Sigmoid colon (tissue), 7 donors: Measurements from ENCODE around the gene TANGO2. TPM values are rescaled to one million over a fixed set of nuclear protein-coding genes. Genes with fewer than 3 reads are reported as not detected.

Experiments
- DNase-seq: peaks from one replicate; pipeline ENCODE4 v3.0.0-alpha.2; 2019
- H3K27ac ChIP-seq, 4 donors: fragments of 200-600 bp; sonication (generic); one replicate each; pipeline ENCODE4 v1.5.1; 2016 to 2019; ENCODE audit warnings: mild to moderate bottlenecking in 1 of 4
- H3K27me3 ChIP-seq, 3 donors: fragments of 200-600 bp; sonication (generic); one replicate each; pipeline ENCODE4 v1.5.1; 2019; ENCODE audit warnings: mild to moderate bottlenecking in 1 of 3
- H3K36me3 ChIP-seq, 4 donors: fragments of 200-600 bp; sonication (generic); one replicate each; pipeline ENCODE4 v1.5.1; 2016 to 2019
- H3K4me1 ChIP-seq, 4 donors: fragments of 200-600 bp; sonication (generic); one replicate each; pipeline ENCODE4 v1.5.1; 2017 to 2019
- H3K4me3 ChIP-seq, 4 donors: fragments of 200-600 bp; sonication (generic); one replicate each; pipeline ENCODE4 v1.5.1; 2017 to 2019; ENCODE audit warnings: mild to moderate bottlenecking in 2 of 4, moderate library complexity in 1 of 4
- H3K9me3 ChIP-seq, 4 donors: fragments of 200-600 bp in 3 of 4; sonication (generic) in 3 of 4; one replicate each; pipeline versions ENCODE4 v1.5.1 to v1.6.1; 2013 to 2019
- CTCF ChIP-seq, 4 experiments: fragments of 450-650 bp in 3 of 4; fragments of 200-600 bp in 1 of 4; IDR thresholded peaks; one replicate each; pipeline ENCODE4 v1.5.1; 2016 to 2019; ENCODE audit warnings: antibody characterized with exemption in 4 of 4, mild to moderate bottlenecking in 3 of 4, moderate library complexity in 2 of 4
- EP300 ChIP-seq, 4 donors: sonication (generic); formaldehyde crosslinking; IDR thresholded peaks; one replicate each; pipeline ENCODE4 v1.6.1; 2017; ENCODE audit warnings: antibody characterized with exemption in 4 of 4
- POLR2A ChIP-seq, 2 donors: fragments of 450-650 bp; IDR thresholded peaks; one replicate each; pipeline ENCODE4 v1.6.1; 2016; ENCODE audit warnings: antibody characterized with exemption in 2 of 2, mild to moderate bottlenecking in 2 of 2, moderate library complexity in 2 of 2
- POLR2AphosphoS5 ChIP-seq, 4 donors: sonication (generic); formaldehyde crosslinking; IDR thresholded peaks; one replicate each; pipeline ENCODE4 v1.6.1; 2017; ENCODE audit warnings: antibody characterized with exemption in 4 of 4
- WGBS, 2 donors: extraction: QIAGEN DNeasy Blood & Tissue Kit; methylation state at CpG; one replicate each; pipeline ENCODE4 v1.1.7; 2013; 5-methylcytosine and 5-hydroxymethylcytosine counted together
- intact Hi-C: fragments of 100-400 bp; cut with DNase I; formaldehyde crosslinking; loops from one replicate; pipeline ENCODE4 v1.15.1; 2023
- polyA plus RNA-seq, 3 donors: library from polyadenylated mRNA; stranded (reverse); fragments of 200-250 nt; gene quantifications; one replicate each; pipeline ENCODE4 v1.2.3, GENCODE V29; 2013
- total RNA-seq, 4 donors: library from RNA; depleted of rRNA; stranded (reverse); fragments of >200 nt; gene quantifications; one replicate each; pipeline ENCODE4 v1.1.0, GENCODE V29; 2016
- donor health status: healthy with polysubstance abuse.
- donor health status: Bipolar disorder and iron deficiency.
- donor health status: healthy.

The TANGO2 gene
- total and polyA plus RNA-seq, 7 donors: 24.2 to 46.2 (median 31.6) TPM

GRCh38 chr22:20105456-20106204 is 84.7 kb downstream of the TANGO2 start:
- WGBS, 2 donors: 96 to 97% methylated on average over 7 of the region's 7 CpGs
- Histone ChIP-seq H3K4me3 (no peak overlapping the region), H3K9me3 (no peaks in the 10 kb centered on the region), H3K4me1 (no peaks in the 10 kb centered on the region), H3K36me3 (peaks cover 42 to 90% (median 58%) of the 10 kb centered on the region in 4 donors), H3K27me3 (no peaks in the 10 kb centered on the region), H3K27ac (no peak overlapping the region)
- intact Hi-C loops: no loop called here
- TF ChIP-seq CTCF (IDR thresholded peaks at IDR 0.05) (no peak), POLR2A (IDR thresholded peaks at IDR 0.05) (no peak), POLR2AphosphoS5 (IDR thresholded peaks at IDR 0.05) (no peak), EP300 (IDR thresholded peaks at IDR 0.05) (no peak)
- DNase-seq: no peak

- WGBS, 2 donors: 92 to 93% methylated on average over 20 of the region's 20 CpGs
- intact Hi-C loops: no loop called here
- no peak for DNase-seq
- H3K4me1 ChIP-seq: no peaks in the 10 kb centered on the region
- H3K36me3 ChIP-seq: peaks cover 42 to 90% (median 54%) of the 10 kb centered on the region in 4 donors
- H3K27ac ChIP-seq: no peak overlapping the region
- no peak overlapping the region for H3K4me3 ChIP-seq
- no peaks in the 10 kb centered on the region for H3K9me3 ChIP-seq
- no peaks in the 10 kb centered on the region for H3K27me3 ChIP-seq
- TF ChIP-seq POLR2AphosphoS5 (IDR thresholded peaks at IDR 0.05) (no peak), POLR2A (IDR thresholded peaks at IDR 0.05) (no peak), CTCF (IDR thresholded peaks at IDR 0.05) (no peak), EP300 (IDR thresholded peaks at IDR 0.05) (no peak)
These were observed 85.4 kb downstream of the TANGO2 start for GRCh38 chr22:20106205-20106848.

GRCh38 chr22:20106849-20107237 is 85.9 kb downstream of the TANGO2 start:
- intact Hi-C loops: no loop called here
- no peak for DNase-seq
- Histone ChIP-seq H3K27ac (no peak overlapping the region), H3K9me3 (no peaks in the 10 kb centered on the region), H3K4me3 (no peak overlapping the region), H3K27me3 (no peaks in the 10 kb centered on the region), H3K36me3 (peaks cover 42 to 90% (median 52%) of the 10 kb centered on the region in 4 donors), H3K4me1 (no peaks in the 10 kb centered on the region)
- TF ChIP-seq EP300 (IDR thresholded peaks at IDR 0.05) (no peak), POLR2A (IDR thresholded peaks at IDR 0.05) (no peak), POLR2AphosphoS5 (IDR thresholded peaks at IDR 0.05) (no peak), CTCF (IDR thresholded peaks at IDR 0.05) (no peak)
- WGBS, 2 donors: 95 to 96% methylated on average over 10 of the region's 10 CpGs

GRCh38 chr22:20107471-20107901 is 86.6 kb downstream of the TANGO2 start:
- no peaks in the 10 kb centered on the region for H3K27me3 ChIP-seq
- H3K36me3 ChIP-seq: peaks cover 42 to 90% (median 50%) of the 10 kb centered on the region in 4 donors

More at GRCh38 chr22:20107471-20107901, 86.6 kb downstream of the TANGO2 start:
- Histone ChIP-seq H3K27ac (no peak overlapping the region), H3K4me3 (no peak overlapping the region), H3K4me1 (no peaks in the 10 kb centered on the region), H3K9me3 (no peaks in the 10 kb centered on the region)
- DNase-seq: no peak
- intact Hi-C loops: no loop called here
- 93 to 95% methylated on average over 7 of the region's 7 CpGs for WGBS, 2 donors
- no peak for TF ChIP-seq POLR2A (IDR thresholded peaks at IDR 0.05)
- TF ChIP-seq EP300 (IDR thresholded peaks at IDR 0.05): no peak
- no peak for TF ChIP-seq POLR2AphosphoS5 (IDR thresholded peaks at IDR 0.05)
- TF ChIP-seq CTCF (IDR thresholded peaks at IDR 0.05): no peak
